GM10266 (cell line): ENCODE data around the gene RNF41.
"Not testable (repeated sequence)": the region's sequence is repeated elsewhere in the genome, so short reads cannot be mapped to it uniquely, and the experiment has no call there.

Experiments
- DNase-seq: peaks from one replicate; pipeline ENCODE4 v3.0.0; 2012; ENCODE audit errors: extremely low spot score
- TF ChIP-seq, protein P1 (sequence below): IDR thresholded peaks from 2 replicates; pipeline ENCODE4 v1.5.1; 2012; ENCODE audit warnings: mild to moderate bottlenecking, low read depth; ENCODE audit not compliant: control insufficient read depth, insufficient read depth; ENCODE audit errors: missing control alignments

The RNF41 gene

GRCh38 chr12:56206452-56207166 lies 15.1 kb downstream of the RNF41 start:
- TF ChIP-seq, protein P1, sequence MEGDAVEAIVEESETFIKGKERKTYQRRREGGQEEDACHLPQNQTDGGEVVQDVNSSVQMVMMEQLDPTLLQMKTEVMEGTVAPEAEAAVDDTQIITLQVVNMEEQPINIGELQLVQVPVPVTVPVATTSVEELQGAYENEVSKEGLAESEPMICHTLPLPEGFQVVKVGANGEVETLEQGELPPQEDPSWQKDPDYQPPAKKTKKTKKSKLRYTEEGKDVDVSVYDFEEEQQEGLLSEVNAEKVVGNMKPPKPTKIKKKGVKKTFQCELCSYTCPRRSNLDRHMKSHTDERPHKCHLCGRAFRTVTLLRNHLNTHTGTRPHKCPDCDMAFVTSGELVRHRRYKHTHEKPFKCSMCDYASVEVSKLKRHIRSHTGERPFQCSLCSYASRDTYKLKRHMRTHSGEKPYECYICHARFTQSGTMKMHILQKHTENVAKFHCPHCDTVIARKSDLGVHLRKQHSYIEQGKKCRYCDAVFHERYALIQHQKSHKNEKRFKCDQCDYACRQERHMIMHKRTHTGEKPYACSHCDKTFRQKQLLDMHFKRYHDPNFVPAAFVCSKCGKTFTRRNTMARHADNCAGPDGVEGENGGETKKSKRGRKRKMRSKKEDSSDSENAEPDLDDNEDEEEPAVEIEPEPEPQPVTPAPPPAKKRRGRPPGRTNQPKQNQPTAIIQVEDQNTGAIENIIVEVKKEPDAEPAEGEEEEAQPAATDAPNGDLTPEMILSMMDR: peak; percentile 54
- DNase-seq: peak; percentile 33

DNA sequence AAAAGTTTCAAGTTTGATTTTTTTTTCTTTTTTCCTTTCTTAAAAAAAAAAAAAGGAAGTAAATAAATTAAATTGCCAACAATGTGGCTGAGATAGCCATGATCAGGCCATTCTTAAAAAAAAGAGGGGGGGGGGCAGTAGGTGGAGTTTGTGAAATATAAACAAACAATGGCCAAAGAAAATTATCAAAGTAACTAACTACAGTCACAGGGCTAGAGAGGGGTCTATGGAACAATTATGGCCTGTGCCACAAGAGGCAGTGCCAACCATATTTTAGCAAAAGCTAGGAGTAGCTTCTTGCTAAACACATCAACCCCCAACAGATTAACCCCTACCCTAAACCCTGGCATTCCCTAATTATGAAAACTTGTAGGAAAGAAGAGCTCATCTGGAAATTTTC lies 16.3 kb downstream of the RNF41 start:
- TF ChIP-seq, protein P1: peak; percentile 8
- no peak for DNase-seq

DNA sequence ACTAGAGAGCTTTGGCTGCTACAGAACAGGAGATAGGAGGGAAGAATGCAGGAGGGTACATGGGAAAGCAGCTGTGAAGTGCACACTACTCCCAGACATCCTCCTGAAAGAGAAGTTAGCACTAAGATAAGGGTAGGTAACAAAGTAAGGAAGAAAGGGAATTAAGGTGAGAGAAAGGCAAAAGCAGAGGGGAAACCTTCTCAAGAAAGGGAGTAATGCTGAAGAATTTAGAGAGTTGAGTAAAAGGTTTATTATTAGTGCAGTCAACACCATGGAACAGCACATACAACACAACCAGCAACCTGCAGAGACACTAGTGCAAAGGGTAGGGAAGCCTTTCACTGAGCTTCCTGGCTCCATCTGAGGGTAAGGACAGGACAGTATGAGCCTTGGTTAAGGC lies 17.4 kb downstream of the RNF41 start:
- no peak for DNase-seq
- TF ChIP-seq, protein P1: no peak

GRCh38 chr12:56202838-56203237 lies 18.9 kb downstream of the RNF41 start:
- DNase-seq: no peak
- TF ChIP-seq, protein P1: no peak

- no peak for DNase-seq
- TF ChIP-seq, protein P1: no peak
These were observed 19.4 kb downstream of the RNF41 start for GRCh38 chr12:56202366-56202765.

- no peak for DNase-seq
- TF ChIP-seq, protein P1: no peak
These were observed 22.9 kb downstream of the RNF41 start for GRCh38 chr12:56198836-56199235.

DNA sequence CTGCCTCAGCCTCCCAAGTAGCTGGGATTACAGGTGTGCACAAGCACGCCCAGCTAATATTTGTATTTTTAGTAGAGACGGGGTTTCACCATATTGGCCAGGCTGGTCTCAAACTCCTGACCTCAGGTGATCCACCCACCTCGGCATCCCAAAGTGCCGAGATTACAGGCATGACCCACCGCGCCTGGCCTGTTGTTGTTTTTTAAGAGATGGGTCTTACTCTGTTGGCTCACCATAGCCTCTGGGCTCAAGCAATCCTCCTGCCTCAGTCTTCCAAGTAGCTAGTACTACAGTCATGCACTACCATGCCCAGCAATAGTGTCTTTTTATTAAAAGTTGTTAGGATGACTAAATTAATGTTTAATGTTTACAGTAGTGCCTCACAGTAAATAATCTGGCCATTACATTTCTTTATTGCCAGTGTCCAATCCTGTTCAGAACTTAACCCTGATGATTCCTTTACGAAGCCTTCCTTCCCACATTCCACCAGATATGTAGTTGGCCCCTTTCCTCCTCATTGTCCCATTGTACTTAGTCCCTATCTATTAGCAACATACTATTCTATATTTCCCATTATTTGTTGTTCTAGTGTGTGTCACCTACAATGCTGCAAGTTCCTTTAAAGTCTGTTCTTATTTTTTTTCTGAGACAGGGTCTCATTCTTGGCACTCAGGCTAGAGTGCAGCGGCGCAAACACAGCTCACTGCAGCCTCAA lies 23.6 kb downstream of the RNF41 start:
- DNase-seq: no peak
- TF ChIP-seq, protein P1: no peak

GRCh38 chr12:56196818-56197550 lies 24.7 kb downstream of the RNF41 start:
- not testable (repeated sequence) for DNase-seq
